ENCODE data around the gene HRH2. TPM values are rescaled to one million over a fixed set of nuclear protein-coding genes. Genes with fewer than 3 reads are reported as not detected.

HRH2 gene
- total RNA-seq, 1 experiment from 2014 or later, result 3.3 TPM

DNA sequence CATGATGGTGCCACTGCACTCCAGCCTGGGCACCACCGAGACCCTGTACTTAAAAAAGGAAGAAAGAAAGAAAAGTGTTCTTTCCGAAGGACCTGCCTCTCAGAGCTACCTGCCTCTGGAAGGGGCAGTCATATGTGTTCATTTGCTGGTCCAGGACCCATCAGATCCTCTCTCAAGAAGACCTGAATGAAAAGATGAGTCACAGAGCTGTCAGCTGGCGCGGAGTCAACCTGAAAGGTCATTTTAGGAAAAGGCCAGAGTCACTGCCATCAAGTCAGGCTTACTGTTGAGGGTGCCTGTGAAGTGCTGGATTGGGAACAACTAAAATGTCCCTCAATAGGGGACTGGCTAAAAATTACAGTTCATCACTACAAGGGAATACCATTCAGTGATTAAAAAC, 14.9 kb upstream of the HRH2 start:
- Histone ChIP-seq H3K27me3 (ENCODE audit: insufficient read depth, low read length) (no peaks in the 10 kb centered on the region), H3K9ac (ENCODE audit: extremely low read depth, insufficient read length, low read length) (no peak overlapping the region), H3K9me3 (ENCODE audit: control insufficient read depth, low read depth, low read length) (no peaks in the 10 kb centered on the region), H2BK20ac (ENCODE audit: low read depth, low read length, poor library complexity, severe bottlenecking) (no peak overlapping the region), H3K18ac (ENCODE audit: insufficient read length, low read depth, low read length) (no peak overlapping the region), H3K56ac (ENCODE audit: insufficient read length, low read depth, low read length) (no peak overlapping the region), H3K4me1 (ENCODE audit: insufficient read depth, low read length) (peaks cover 7% of the 10 kb centered on the region; the same call in 1 of the 2 replicates), H2BK15ac (ENCODE audit: low read depth, low read length) (no peak overlapping the region), H3K79me2 (ENCODE audit: insufficient read depth, low read length) (no peaks in the 10 kb centered on the region), H4K5ac (ENCODE audit: insufficient read length, low read depth, low read length) (no peak overlapping the region), H3K14ac (ENCODE audit: insufficient read depth, low read length) (no peak overlapping the region), H3K23me2 (ENCODE audit: insufficient read length, low read depth, low read length, poor library complexity, severe bottlenecking) (no peaks in the 10 kb centered on the region), H4K20me1 (ENCODE audit: control insufficient read depth, insufficient read depth, insufficient read length) (no peaks in the 10 kb centered on the region), H3K27ac (ENCODE audit: insufficient read length, low read depth, low read length) (no peak overlapping the region), H2BK120ac (ENCODE audit: low read depth, low read length, poor library complexity, severe bottlenecking) (no peak overlapping the region), H3K4me2 (ENCODE audit: insufficient read depth, insufficient read length, low read length) (no peak overlapping the region), H2BK12ac (ENCODE audit: insufficient read length, low read depth, low read length) (no peak overlapping the region), H4K8ac (replicated peaks; ENCODE audit: insufficient read length, low read depth, low read length) (no peak overlapping the region), H4K91ac (ENCODE audit: insufficient read length, low read depth, low read length) (no peak overlapping the region), H2AK5ac (ENCODE audit: insufficient read length, low read length) (no peak overlapping the region), H3K79me1 (ENCODE audit: insufficient read depth, low read depth, low read length, poor library complexity, severe bottlenecking) (no peaks in the 10 kb centered on the region), H3K23ac (ENCODE audit: insufficient read length, low read depth, low read length) (no peak overlapping the region), H3K4ac (ENCODE audit: low read depth, low read length) (no peak overlapping the region), H3T11ph (ENCODE audit: low read length) (no peak overlapping the region), H2AFZ (ENCODE audit: low read length) (no peak overlapping the region), H2BK5ac (ENCODE audit: insufficient read length, low read length) (no peak overlapping the region)
- peaks cover 4 to 13% of the 10 kb centered on the region in 2 experiments; a peak in 4 of 5 replicates for H3K9me3 Mint-ChIP-seq
- H3K4me3 Mint-ChIP-seq, result no peak overlapping the region
- peaks cover 0 to 12% (median 3%) of the 10 kb centered on the region in 3 experiments; a peak in 3 of 7 replicates for H3K36me3 Mint-ChIP-seq (ENCODE audit: insufficient read depth in 1 of 3, low read depth in 3 of 3)
- TF ChIP-seq, protein P1, sequence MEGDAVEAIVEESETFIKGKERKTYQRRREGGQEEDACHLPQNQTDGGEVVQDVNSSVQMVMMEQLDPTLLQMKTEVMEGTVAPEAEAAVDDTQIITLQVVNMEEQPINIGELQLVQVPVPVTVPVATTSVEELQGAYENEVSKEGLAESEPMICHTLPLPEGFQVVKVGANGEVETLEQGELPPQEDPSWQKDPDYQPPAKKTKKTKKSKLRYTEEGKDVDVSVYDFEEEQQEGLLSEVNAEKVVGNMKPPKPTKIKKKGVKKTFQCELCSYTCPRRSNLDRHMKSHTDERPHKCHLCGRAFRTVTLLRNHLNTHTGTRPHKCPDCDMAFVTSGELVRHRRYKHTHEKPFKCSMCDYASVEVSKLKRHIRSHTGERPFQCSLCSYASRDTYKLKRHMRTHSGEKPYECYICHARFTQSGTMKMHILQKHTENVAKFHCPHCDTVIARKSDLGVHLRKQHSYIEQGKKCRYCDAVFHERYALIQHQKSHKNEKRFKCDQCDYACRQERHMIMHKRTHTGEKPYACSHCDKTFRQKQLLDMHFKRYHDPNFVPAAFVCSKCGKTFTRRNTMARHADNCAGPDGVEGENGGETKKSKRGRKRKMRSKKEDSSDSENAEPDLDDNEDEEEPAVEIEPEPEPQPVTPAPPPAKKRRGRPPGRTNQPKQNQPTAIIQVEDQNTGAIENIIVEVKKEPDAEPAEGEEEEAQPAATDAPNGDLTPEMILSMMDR (conservative IDR thresholded peaks at IDR 0.05), result no peak
- peaks cover 28 to 29% of the 10 kb centered on the region in 2 experiments for H3K4me1 Mint-ChIP-seq
- DNase-seq, result no peak
- H3K27ac Mint-ChIP-seq, result peak overlapping the region in 1 of 3 experiments; percentile 9; a peak in 1 of 7 replicates
- WGBS (ENCODE audit: extremely low coverage, insufficient read length, low lambda C conversion rate), result no CpG with 5 or more reads among the region's 4 CpGs
- H3K27me3 Mint-ChIP-seq (ENCODE audit: low read depth), result peaks cover 1% of the 10 kb centered on the region; the same call in 1 of the 2 replicates
